ENCODE data around the gene DOCK9.

DNA sequence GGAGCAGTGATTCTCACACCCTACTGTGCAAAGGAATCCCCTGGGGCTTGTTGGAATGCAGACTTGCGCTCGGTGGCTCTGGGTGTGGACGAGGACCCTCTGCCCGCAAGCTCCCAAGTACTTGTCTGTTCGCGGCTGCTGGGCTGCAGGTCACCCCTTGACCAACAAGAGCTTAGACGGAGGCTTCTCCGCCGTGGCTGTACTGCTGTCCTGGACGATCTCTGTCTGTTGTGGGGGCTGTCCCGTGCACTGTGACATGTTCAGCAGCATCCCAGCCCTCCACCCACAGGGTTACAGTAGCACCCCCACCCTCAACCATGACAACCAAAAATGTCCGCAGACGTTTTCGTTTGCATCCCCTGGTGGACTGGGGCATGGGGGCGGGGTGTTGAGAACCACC is 202.5 kb downstream of the DOCK9 start:
- no peak for TF ChIP-seq POLR2A (IDR thresholded peaks at IDR 0.05; ENCODE audit: low read depth, low read length)
- TF ChIP-seq POLR2AphosphoS5 (IDR thresholded peaks at IDR 0.05; ENCODE audit: low read depth, low read length): no peak
- no peak for TF ChIP-seq TAF1 (IDR thresholded peaks at IDR 0.05; ENCODE audit: low read depth, low read length)
